GM12865 (cell line): ENCODE data around the gene ZNF778.
"Not testable (repeated sequence)": the region's sequence is repeated elsewhere in the genome, so short reads cannot be mapped to it uniquely, and the experiment has no call there.

Experiments used
- DNase-seq: peaks from one replicate; pipeline ENCODE4 v3.0.0; 2010; ENCODE audit warnings: low read depth
- H3K4me3 ChIP-seq: 2 replicates; pipeline ENCODE4 v1.5.1; 2011; ENCODE audit warnings: mild to moderate bottlenecking, low read depth, low read length, control low read depth
- TF ChIP-seq, protein P1 (sequence below): IDR thresholded peaks from 2 replicates; pipeline ENCODE4 v1.5.1; 2011; ENCODE audit warnings: low read length, control low read depth, low read depth, inconsistent platforms; ENCODE audit not compliant: insufficient read depth; ENCODE audit errors: missing control alignments

Gene ZNF778

DNA sequence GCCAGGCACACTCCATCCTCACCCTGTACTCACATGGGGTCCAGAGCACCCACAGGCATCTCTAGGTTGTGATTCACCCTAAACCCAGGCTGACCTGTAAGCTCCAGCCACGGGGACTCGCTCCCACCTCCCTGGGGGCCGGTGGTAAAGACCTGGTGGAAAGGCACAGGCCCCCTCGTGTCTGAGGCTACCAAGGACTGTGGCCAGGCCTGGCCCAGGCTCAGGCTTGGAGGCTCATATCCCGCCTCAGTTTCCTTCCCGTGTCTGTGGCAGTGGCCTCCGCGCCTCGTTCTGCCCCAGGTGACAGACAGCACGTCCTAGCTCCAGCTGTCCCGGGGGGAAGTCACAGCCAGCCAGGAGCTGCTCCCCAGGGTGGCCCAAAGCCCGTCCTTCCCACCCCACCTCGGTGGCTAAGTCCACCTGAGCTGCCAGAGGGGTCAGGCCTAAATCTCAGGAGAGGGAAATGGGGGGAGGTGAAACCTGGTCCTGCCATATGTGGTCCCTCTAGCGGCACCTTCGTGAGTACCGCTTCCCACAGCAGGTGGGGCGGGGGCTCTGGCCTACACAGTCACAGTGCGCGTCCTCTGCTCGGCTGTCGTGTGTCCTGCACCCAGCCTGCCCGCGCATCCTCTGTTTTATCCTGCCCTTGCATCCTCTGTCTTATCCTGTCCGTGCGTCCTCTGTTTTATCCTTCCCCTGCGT lies 33.4 kb upstream of the ZNF778 start:
- TF ChIP-seq, protein P1, sequence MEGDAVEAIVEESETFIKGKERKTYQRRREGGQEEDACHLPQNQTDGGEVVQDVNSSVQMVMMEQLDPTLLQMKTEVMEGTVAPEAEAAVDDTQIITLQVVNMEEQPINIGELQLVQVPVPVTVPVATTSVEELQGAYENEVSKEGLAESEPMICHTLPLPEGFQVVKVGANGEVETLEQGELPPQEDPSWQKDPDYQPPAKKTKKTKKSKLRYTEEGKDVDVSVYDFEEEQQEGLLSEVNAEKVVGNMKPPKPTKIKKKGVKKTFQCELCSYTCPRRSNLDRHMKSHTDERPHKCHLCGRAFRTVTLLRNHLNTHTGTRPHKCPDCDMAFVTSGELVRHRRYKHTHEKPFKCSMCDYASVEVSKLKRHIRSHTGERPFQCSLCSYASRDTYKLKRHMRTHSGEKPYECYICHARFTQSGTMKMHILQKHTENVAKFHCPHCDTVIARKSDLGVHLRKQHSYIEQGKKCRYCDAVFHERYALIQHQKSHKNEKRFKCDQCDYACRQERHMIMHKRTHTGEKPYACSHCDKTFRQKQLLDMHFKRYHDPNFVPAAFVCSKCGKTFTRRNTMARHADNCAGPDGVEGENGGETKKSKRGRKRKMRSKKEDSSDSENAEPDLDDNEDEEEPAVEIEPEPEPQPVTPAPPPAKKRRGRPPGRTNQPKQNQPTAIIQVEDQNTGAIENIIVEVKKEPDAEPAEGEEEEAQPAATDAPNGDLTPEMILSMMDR = no peak
- H3K4me3 ChIP-seq = no peak overlapping the region
- no peak for DNase-seq

DNA sequence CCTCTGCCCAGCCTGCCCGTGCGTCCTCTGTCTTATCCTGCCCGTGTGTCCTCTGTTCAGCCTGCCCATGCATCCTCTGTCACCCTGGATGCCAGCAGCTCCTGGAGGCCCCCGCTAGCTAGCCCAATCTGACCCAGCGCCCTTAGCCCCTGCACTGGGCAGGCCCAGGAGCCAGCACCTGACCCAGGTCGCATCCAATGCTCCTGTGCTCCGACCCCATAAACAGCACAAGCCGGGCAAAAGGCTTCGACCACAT lies 32.9 kb upstream of the ZNF778 start:
- TF ChIP-seq, protein P1 = no peak
- no peak for DNase-seq
- no peak overlapping the region for H3K4me3 ChIP-seq

- no peak overlapping the region for H3K4me3 ChIP-seq
- no peak for DNase-seq
These were observed 32.3 kb upstream of the ZNF778 start for GRCh38 chr16:89184933-89185794.

DNA sequence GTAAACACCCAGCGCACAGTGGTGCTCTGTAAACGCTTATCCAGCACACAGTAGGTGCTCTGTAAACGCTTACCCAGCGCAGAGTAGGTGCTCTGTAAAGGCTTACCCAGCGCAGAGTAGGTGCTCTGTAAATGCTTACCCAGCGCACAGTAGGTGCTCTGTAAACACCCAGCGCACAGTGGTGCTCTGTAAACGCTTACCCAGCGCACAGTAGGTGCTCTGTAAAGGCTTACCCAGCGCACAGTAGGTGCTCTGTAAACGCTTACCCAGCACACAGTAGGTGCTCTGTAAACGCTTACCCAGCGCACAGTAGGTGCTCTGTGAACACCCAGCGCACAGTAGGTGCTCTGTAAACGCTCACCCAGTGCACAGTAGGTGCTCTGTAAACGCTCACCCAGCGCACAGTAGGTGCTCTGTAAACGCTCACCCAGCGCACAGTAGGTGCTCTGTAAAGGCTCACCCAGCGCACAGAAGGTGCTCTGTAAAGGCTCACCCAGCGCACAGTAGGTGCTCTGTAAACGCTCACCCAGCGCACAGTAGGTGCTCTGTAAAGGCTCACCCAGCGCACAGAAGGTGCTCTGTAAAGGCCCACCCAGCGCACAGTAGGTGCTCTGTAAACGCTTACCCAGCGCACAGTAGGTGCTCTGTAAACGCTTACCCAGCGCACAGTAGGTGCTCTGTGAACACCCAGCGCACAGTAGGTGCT lies 31.5 kb upstream of the ZNF778 start:
- H3K4me3 ChIP-seq, DNase-seq: not testable (repeated sequence)

More at GRCh38 chr16:89184933-89185794, 32.3 kb upstream of the ZNF778 start:
- TF ChIP-seq, protein P1 = no peak

DNA sequence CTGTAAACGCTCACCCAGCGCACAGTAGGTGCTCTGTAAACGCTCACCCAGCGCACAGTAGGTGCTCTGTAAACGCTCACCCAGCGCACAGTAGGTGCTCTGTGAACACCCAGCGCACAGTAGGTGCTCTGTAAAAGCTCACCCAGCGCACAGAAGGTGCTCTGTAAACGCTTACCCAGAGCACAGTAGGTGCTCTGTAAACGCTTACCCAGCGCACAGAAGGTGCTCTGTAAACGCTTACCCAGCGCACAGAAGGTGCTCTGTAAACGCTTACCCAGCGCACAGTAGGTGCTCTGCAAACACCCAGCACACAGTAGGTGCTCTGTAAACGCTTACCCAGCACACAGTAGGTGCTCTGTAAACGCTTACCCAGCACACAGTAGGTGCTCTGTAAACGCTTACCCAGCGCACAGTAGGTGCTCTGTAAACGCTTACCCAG lies 30.9 kb upstream of the ZNF778 start:
- not testable (repeated sequence) for DNase-seq, H3K4me3 ChIP-seq

DNA sequence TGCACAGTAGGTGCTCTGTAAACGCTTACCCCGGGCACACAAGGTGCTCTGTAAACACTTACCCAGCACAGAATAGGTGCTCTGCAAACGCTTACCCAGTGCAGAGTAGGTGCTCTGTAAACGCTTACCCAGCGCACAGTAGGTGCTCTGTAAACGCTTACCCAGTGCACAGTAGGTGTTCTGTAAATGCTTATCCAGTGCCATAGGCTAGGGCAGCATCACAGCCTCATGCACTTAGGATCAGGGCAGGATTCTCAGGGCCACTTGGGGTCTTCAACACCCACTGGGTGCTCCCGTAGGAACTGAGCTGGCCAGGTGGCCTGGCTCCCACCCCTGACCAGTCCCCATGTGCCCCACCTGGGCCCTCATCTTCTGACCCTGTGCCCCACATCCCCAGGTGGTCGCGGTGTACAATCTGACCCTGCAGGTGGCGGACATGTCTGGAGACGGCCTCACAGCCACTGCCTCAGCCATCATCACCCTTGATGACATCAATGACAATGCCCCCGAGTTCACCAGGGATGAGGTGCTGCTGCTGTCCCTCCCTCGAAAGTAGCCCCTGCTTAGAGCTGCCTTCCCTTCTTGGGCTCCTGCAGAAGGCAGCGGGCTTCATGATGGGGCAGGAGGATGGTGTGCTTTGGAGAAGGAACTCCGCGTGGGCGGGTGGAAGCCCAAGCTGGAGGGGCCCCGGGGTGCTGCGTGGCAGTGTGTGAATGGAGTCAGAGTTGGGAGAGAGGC lies 30.3 kb upstream of the ZNF778 start:
- DNase-seq = no peak
- TF ChIP-seq, protein P1 = no peak
- no peak overlapping the region for H3K4me3 ChIP-seq

DNA sequence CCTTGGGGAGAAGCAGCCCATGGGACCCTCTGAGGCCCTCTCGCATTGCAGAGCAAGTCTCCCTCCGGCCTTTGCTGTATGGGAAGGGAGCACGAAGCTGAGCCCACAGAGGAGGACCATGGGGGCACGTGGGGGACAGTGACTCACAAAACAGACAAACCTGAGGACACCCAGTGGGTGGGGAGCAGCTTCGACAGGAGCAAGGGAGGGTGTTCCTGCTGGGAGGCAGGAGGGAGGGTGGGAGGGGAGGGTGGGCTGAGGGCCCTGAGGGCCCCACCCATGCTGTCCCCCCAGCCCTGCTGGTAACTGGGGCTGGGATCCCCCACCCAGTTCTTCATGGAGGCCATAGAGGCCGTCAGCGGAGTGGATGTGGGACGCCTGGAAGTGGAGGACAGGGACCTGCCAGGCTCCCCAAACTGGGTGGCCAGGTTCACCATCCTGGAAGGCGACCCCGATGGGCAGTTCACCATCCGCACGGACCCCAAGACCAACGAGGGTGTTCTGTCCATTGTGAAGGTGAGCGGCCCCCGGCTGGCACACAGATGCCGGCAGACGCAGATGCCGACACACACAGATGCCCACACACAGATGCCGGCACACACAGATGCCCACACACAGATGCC lies 29.6 kb upstream of the ZNF778 start:
- DNase-seq = no peak
- TF ChIP-seq, protein P1 = no peak
- H3K4me3 ChIP-seq = no peak overlapping the region

DNA sequence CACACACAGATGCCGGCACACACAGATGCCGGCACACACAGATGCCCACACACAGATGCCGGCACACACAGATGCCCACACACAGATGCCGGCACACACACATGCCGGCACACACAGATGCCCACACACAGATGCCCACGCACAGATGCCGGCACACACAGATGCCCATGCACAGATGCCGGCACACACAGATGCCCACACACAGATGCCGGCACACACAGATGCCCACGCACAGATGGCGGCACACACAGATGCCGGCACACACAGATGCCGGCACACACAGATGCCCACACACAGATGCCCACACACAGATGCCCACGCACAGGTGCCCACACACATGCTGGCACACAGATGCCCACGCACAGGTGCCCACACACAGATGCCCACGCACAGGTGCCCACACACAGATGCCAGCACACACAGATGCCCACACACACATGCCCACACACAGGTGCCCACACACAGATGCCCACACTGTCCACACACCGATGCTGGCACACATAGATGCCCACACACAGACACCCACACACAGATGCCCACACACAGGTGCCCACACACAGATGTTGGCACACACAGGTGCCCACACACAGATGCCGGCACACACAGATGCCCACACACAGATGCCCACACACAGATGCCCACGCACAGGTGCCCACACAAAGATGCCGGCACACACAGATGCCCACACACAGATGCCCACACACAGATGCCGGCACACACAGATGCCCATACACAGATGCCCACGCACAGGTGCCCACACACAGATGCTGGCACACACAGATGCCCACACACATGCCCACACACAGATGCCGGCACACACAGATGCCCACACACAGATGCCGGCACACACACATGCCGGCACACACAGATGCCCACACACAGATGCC lies 28.8 kb upstream of the ZNF778 start:
- DNase-seq, H3K4me3 ChIP-seq: not testable (repeated sequence)
